Measurements from ENCODE around the gene DCUN1D3. TPM values are rescaled to one million over a fixed set of nuclear protein-coding genes. Genes with fewer than 3 reads are reported as not detected.

DCUN1D3 gene
- total RNA-seq, 1 experiment from 2014 or later, result 10.5 TPM

GRCh38 chr16:20916289-20916688 lies 16.1 kb upstream of the DCUN1D3 start:
- BruUV-seq (replicated peaks), result no TSS peak
- intact Hi-C loops (cut with micrococcal nuclease), result no loop called here
- CTCF ChIA-PET, result no interaction called here
- Histone ChIP-seq H3K9ac (ENCODE audit: low read length) (no peak overlapping the region), H3K79me2 (ENCODE audit: low read length) (peaks cover 5% of the 10 kb centered on the region; the same call in 1 of the 2 replicates), H3K9me2 (replicated peaks; ENCODE audit: low read length) (no peaks in the 10 kb centered on the region), H3K27ac (ENCODE audit: low read length) (no peak overlapping the region), H3K36me3 (ENCODE audit: low read depth, low read length) (no peaks in the 10 kb centered on the region), H4K20me1 (ENCODE audit: low read length) (no peaks in the 10 kb centered on the region), H3K4me1 (ENCODE audit: insufficient read depth, low read length) (peaks cover 26% of the 10 kb centered on the region), H3K4me3 (ENCODE audit: low read length) (no peak overlapping the region), H2AFZ (ENCODE audit: low read length) (no peak overlapping the region), H3F3A (ENCODE audit: low read length, unreplicated experiment) (peaks cover 2% of the 10 kb centered on the region), H3K4me2 (ENCODE audit: low read length) (no peak overlapping the region), H3K9me3 (ENCODE audit: low read length) (no peaks in the 10 kb centered on the region), H3K27me3 (ENCODE audit: low read length) (no peaks in the 10 kb centered on the region)
- POLR2A ChIA-PET (ENCODE audit: unreplicated experiment), result no interaction called here
- no peak for ATAC-seq
- no peak for DNase-seq
- TF ChIP-seq CTCF (conservative IDR thresholded peaks at IDR 0.05; ENCODE audit: low read depth, low read length) (no peak), EZH2phosphoT487 (IDR thresholded peaks at IDR 0.05; ENCODE audit: borderline replicate concordance, low read length) (no peak), EZH2 (IDR thresholded peaks at IDR 0.05; ENCODE audit: low read length, unreplicated experiment) (no peak)

- Histone ChIP-seq H3K4me3 (ENCODE audit: low read length) (peak overlapping the region; percentile 18; the same call in 1 of the 2 replicates), H3K27ac (ENCODE audit: low read length) (peak overlapping the region; percentile 99), H3K9ac (ENCODE audit: low read length) (peak overlapping the region; percentile 83), H3K4me1 (ENCODE audit: insufficient read depth, low read length) (peaks cover 68% of the 10 kb centered on the region), H4K20me1 (ENCODE audit: low read length) (no peaks in the 10 kb centered on the region), H3K27me3 (ENCODE audit: low read length) (no peaks in the 10 kb centered on the region), H3K4me2 (ENCODE audit: low read length) (peak overlapping the region; percentile 69), H2AFZ (ENCODE audit: low read length) (no peak overlapping the region), H3K36me3 (ENCODE audit: low read depth, low read length) (no peaks in the 10 kb centered on the region), H3K9me2 (replicated peaks; ENCODE audit: low read length) (no peaks in the 10 kb centered on the region), H3K79me2 (ENCODE audit: low read length) (peaks cover 22% of the 10 kb centered on the region), H3F3A (ENCODE audit: low read length, unreplicated experiment) (peaks cover 6% of the 10 kb centered on the region), H3K9me3 (ENCODE audit: low read length) (no peaks in the 10 kb centered on the region)
- TF ChIP-seq EZH2phosphoT487 (IDR thresholded peaks at IDR 0.05; ENCODE audit: borderline replicate concordance, low read length), result no peak
- TF ChIP-seq EZH2 (IDR thresholded peaks at IDR 0.05; ENCODE audit: low read length, unreplicated experiment), result no peak
- no peak for TF ChIP-seq CTCF (conservative IDR thresholded peaks at IDR 0.05; ENCODE audit: low read depth, low read length)
- BruUV-seq (replicated peaks), result TSS peak; percentile 34
- CTCF ChIA-PET, result interaction anchor here (0.6 to 1.1 kb wide), 2 partner anchors 10 to 27 kb away, joined by 3 to 4 read pairs; no protein-coding TSS in a partner anchor
- peak; percentile 17 for ATAC-seq
- intact Hi-C loops (cut with micrococcal nuclease), result loop anchor here (1.0 to 2.0 kb wide), 2 partner anchors 10 to 61 kb away; no protein-coding TSS in a partner anchor
- POLR2A ChIA-PET (ENCODE audit: unreplicated experiment), result interaction anchor here (0.6 to 0.9 kb wide), 2 partner anchors 11 to 61 kb away, joined by 4 to 6 read pairs; partner anchors contain the start of genes DCUN1D3 and LYRM1
- peak; percentile 69 for DNase-seq
These were observed 11.2 kb upstream of the DCUN1D3 start for GRCh38 chr16:20911361-20911760.

GRCh38 chr16:20910781-20911321 lies 10.7 kb upstream of the DCUN1D3 start:
- peaks cover 73% of the 10 kb centered on the region for H3K4me1 ChIP-seq (ENCODE audit: insufficient read depth, low read length)
- H4K20me1 ChIP-seq (ENCODE audit: low read length), result no peaks in the 10 kb centered on the region
- no peaks in the 10 kb centered on the region for H3K9me2 ChIP-seq (replicated peaks; ENCODE audit: low read length)
- peak overlapping the region; percentile 18; the same call in 1 of the 2 replicates for H3K4me3 ChIP-seq (ENCODE audit: low read length)
- peak overlapping the region; percentile 69 for H3K4me2 ChIP-seq (ENCODE audit: low read length)
- TSS peak; percentile 59 for BruUV-seq (replicated peaks)
- peaks cover 6% of the 10 kb centered on the region for H3F3A ChIP-seq (ENCODE audit: low read length, unreplicated experiment)
- H3K27me3 ChIP-seq (ENCODE audit: low read length), result no peaks in the 10 kb centered on the region
- no peaks in the 10 kb centered on the region for H3K9me3 ChIP-seq (ENCODE audit: low read length)
- no peak overlapping the region for H2AFZ ChIP-seq (ENCODE audit: low read length)
- peak; percentile 70 for ATAC-seq
- DNase-seq, result peak; percentile 91
- no peaks in the 10 kb centered on the region for H3K36me3 ChIP-seq (ENCODE audit: low read depth, low read length)
- peaks cover 22% of the 10 kb centered on the region for H3K79me2 ChIP-seq (ENCODE audit: low read length)
- intact Hi-C loops (cut with micrococcal nuclease), result loop anchor here (1.0 to 2.0 kb wide), 2 partner anchors 10 to 60 kb away; no protein-coding TSS in a partner anchor
- POLR2A ChIA-PET (ENCODE audit: unreplicated experiment), result interaction anchor here (0.6 kb wide), 1 partner anchor 61 kb away, joined by 6 read pairs; no protein-coding TSS in a partner anchor
- H3K9ac ChIP-seq (ENCODE audit: low read length), result peak overlapping the region; percentile 83
- CTCF ChIA-PET, result interaction anchor here (1.1 kb wide), 1 partner anchor 27 kb away, joined by 4 read pairs; no protein-coding TSS in a partner anchor
- TF ChIP-seq EZH2 (IDR thresholded peaks at IDR 0.05; ENCODE audit: low read length, unreplicated experiment) (no peak), EZH2phosphoT487 (IDR thresholded peaks at IDR 0.05; ENCODE audit: borderline replicate concordance, low read length) (no peak), CTCF (conservative IDR thresholded peaks at IDR 0.05; ENCODE audit: low read depth, low read length) (no peak)
- H3K27ac ChIP-seq (ENCODE audit: low read length), result peak overlapping the region; percentile 99

Data from PC-3 (cell line).